ENCODE data around the gene ITPRID1. TPM values are rescaled to one million over a fixed set of nuclear protein-coding genes. Genes with fewer than 3 reads are reported as not detected.

The ITPRID1 gene
- total and polyA plus RNA-seq, 9 of the 15 experiments (the other 6 are each of a cell fraction or from before 2014, with no cell fraction given), result not detected

DNA sequence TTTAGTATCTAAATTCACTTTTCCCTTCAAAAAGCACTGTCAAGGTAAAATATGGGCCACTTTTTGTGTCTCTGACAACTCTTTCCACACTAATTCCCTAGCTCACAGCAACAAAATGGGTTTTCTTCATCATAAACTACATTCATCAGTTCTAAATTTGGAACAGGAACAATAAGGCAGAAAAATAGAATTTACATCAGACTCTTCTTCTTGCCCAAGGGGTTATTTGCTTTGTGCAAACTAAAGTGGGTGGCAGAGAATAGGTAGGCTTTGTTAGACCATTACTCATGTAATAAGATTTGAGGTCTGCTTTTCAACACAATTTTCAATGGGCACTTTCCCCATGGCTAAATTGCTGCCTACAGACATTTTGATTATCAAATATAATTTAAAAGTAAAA is 155.6 kb downstream of the ITPRID1 start:
- no peak for FAIRE-seq

More for the DNA sequence above, 155.6 kb downstream of the ITPRID1 start:
- BruUV-seq (replicated peaks), result no TSS peak
- H3K27ac ChIP-seq (ENCODE audit: extremely low read depth, low read depth, low read length), result no peak overlapping the region
- CTCF ChIA-PET (ENCODE audit: low intra/inter-chr PET ratio), result no interaction called here
- H3K4me1 ChIP-seq (replicated peaks in 1 of 2; ENCODE audit: control insufficient read depth in 2 of 2, insufficient read depth in 2 of 2, low read length in 2 of 2), result no peaks in the 10 kb centered on the region
- in situ Hi-C loops (cut with MboI) (no loop called here), intact Hi-C loops (cut with micrococcal nuclease) (no loop called here)
- H3K9ac ChIP-seq (ENCODE audit: insufficient read depth in 1 of 2, low read depth in 2 of 2, low read length in 2 of 2), result no peak overlapping the region
- no peak overlapping the region for H3K4me3 ChIP-seq
- TF ChIP-seq, protein P1, sequence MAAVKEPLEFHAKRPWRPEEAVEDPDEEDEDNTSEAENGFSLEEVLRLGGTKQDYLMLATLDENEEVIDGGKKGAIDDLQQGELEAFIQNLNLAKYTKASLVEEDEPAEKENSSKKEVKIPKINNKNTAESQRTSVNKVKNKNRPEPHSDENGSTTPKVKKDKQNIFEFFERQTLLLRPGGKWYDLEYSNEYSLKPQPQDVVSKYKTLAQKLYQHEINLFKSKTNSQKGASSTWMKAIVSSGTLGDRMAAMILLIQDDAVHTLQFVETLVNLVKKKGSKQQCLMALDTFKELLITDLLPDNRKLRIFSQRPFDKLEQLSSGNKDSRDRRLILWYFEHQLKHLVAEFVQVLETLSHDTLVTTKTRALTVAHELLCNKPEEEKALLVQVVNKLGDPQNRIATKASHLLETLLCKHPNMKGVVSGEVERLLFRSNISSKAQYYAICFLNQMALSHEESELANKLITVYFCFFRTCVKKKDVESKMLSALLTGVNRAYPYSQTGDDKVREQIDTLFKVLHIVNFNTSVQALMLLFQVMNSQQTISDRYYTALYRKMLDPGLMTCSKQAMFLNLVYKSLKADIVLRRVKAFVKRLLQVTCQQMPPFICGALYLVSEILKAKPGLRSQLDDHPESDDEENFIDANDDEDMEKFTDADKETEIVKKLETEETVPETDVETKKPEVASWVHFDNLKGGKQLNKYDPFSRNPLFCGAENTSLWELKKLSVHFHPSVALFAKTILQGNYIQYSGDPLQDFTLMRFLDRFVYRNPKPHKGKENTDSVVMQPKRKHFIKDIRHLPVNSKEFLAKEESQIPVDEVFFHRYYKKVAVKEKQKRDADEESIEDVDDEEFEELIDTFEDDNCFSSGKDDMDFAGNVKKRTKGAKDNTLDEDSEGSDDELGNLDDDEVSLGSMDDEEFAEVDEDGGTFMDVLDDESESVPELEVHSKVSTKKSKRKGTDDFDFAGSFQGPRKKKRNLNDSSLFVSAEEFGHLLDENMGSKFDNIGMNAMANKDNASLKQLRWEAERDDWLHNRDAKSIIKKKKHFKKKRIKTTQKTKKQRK (IDR thresholded peaks at IDR 0.05; ENCODE audit: borderline replicate concordance, low read depth, low read length), result no peak
- no peak for ATAC-seq
- H2AFZ ChIP-seq (ENCODE audit: low read depth, low read length), result no peak overlapping the region
- H3K27me3 ChIP-seq (ENCODE audit: control insufficient read depth in 2 of 2, insufficient read depth in 2 of 2, low read length in 2 of 2), result no peaks in the 10 kb centered on the region
- no peaks in the 10 kb centered on the region for H4K20me1 ChIP-seq (replicated peaks; ENCODE audit: control insufficient read depth, insufficient read depth, low read length)
- no peaks in the 10 kb centered on the region for H3K36me3 ChIP-seq (ENCODE audit: control insufficient read depth, insufficient read depth, low read length)
- no peak overlapping the region for H3K4me2 ChIP-seq (ENCODE audit: insufficient read depth, low read length)
- POLR2A ChIA-PET, result no interaction called here
- DNase-seq (ENCODE audit: extremely low read depth in 1 of 4, low spot score in 3 of 4), result no peak
- H3K9me3 ChIP-seq (replicated peaks; ENCODE audit: control insufficient read depth, insufficient read depth, low read depth, low read length), result no peaks in the 10 kb centered on the region
- H3K79me2 ChIP-seq (ENCODE audit: control insufficient read depth, insufficient read depth, low read length), result no peaks in the 10 kb centered on the region
- no peaks in the 10 kb centered on the region for H3K9me1 ChIP-seq (ENCODE audit: control insufficient read depth, insufficient read depth, low read length)
